ENCODE data around the gene DAB2IP. TPM values are rescaled to one million over a fixed set of nuclear protein-coding genes. Genes with fewer than 3 reads are reported as not detected.

The DAB2IP gene
- polyA plus RNA-seq, 1 donor from 2014 or later: 17.3 TPM

DNA sequence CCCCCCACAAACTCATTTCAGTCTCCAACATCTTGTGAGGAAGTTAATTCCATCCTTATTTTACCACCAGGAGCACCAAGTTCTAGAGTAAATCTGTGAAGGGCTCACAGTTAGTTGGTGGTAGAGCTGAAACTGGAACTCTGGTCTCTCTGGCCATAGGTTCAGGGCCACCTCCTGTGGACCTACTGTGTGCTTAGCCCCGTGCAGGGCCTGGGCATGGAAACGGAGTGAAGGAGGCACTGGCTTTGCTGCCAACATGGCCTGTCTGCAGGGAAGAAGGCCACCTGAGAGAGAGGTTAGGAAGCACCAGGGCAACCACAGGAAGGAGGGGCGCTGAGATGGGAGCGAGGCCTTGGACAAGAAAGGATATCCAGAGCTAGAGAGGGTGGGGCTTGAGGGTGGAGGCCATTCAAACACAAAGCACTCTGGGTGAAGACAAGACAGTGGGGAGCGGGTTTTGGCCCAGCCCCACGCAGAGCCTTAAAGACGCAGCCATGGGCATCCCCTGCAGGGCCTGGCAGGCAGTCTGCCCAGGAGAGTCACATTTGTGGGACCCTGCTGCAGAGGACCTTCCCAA is 16.0 kb upstream of the DAB2IP start:
- H3K9me2 ChIP-seq (ENCODE audit: insufficient read depth, low read length): no peaks in the 10 kb centered on the region
- no peaks in the 10 kb centered on the region for H3F3A ChIP-seq (ENCODE audit: insufficient read depth, low read length, poor library complexity, severe bottlenecking)
- TF ChIP-seq MXI1 (conservative IDR thresholded peaks at IDR 0.05; ENCODE audit: poor library complexity, severe bottlenecking) (no peak), REST (IDR thresholded peaks at IDR 0.05; ENCODE audit: borderline replicate concordance) (no peak), RAD21 (conservative IDR thresholded peaks at IDR 0.05) (peak; percentile 6), POLR2AphosphoS5 (IDR thresholded peaks at IDR 0.05) (no peak), EZH2 (IDR thresholded peaks at IDR 0.05; ENCODE audit: borderline replicate concordance, insufficient read depth, low read length, poor library complexity, severe bottlenecking) (no peak), EP300 (conservative IDR thresholded peaks at IDR 0.05; ENCODE audit: poor library complexity, severe bottlenecking) (no peak), SMC3 (conservative IDR thresholded peaks at IDR 0.05; ENCODE audit: poor library complexity) (no peak), TAF1 (IDR thresholded peaks at IDR 0.05; ENCODE audit: low read depth) (no peak), CTCF (IDR thresholded peaks at IDR 0.05; ENCODE audit: poor library complexity, severe bottlenecking) (peak; percentile 34)
- no peaks in the 10 kb centered on the region for H3K9me3 ChIP-seq (ENCODE audit: low read length)
- H3K27me3 ChIP-seq (ENCODE audit: insufficient read depth, low read depth, low read length): no peaks in the 10 kb centered on the region
- H3K36me3 ChIP-seq (ENCODE audit: insufficient read depth, low read length): no peaks in the 10 kb centered on the region
- H2AFZ ChIP-seq (ENCODE audit: low read depth, low read length): no peak overlapping the region
- no peaks in the 10 kb centered on the region for H4K20me1 ChIP-seq (ENCODE audit: insufficient read depth)
- H3K27ac ChIP-seq (ENCODE audit: low read length): no peak overlapping the region
- H3K4me3 ChIP-seq (ENCODE audit: low read length): no peak overlapping the region
- H3K4me2 ChIP-seq (ENCODE audit: low read length): no peak overlapping the region
- no peaks in the 10 kb centered on the region for H3K79me2 ChIP-seq (replicated peaks; ENCODE audit: insufficient read depth, low read length)
- no peak overlapping the region for H3K9ac ChIP-seq (ENCODE audit: low read length)

GRCh38 chr9:121636341-121636865 is 15.0 kb upstream of the DAB2IP start:
- H2AFZ ChIP-seq (ENCODE audit: low read depth, low read length): no peak overlapping the region
- no peaks in the 10 kb centered on the region for H3K27me3 ChIP-seq (ENCODE audit: insufficient read depth, low read depth, low read length)
- no peaks in the 10 kb centered on the region for H3K79me2 ChIP-seq (replicated peaks; ENCODE audit: insufficient read depth, low read length)
- no peaks in the 10 kb centered on the region for H4K20me1 ChIP-seq (ENCODE audit: insufficient read depth)
- H3K27ac ChIP-seq (ENCODE audit: low read length): no peak overlapping the region
- H3K36me3 ChIP-seq (ENCODE audit: insufficient read depth, low read length): no peaks in the 10 kb centered on the region
- TF ChIP-seq MXI1 (conservative IDR thresholded peaks at IDR 0.05; ENCODE audit: poor library complexity, severe bottlenecking) (no peak), RAD21 (conservative IDR thresholded peaks at IDR 0.05) (no peak), REST (IDR thresholded peaks at IDR 0.05; ENCODE audit: borderline replicate concordance) (no peak), SMC3 (conservative IDR thresholded peaks at IDR 0.05; ENCODE audit: poor library complexity) (no peak), POLR2AphosphoS5 (IDR thresholded peaks at IDR 0.05) (no peak)
- H3K9ac ChIP-seq (ENCODE audit: low read length): no peak overlapping the region
- no peaks in the 10 kb centered on the region for H3F3A ChIP-seq (ENCODE audit: insufficient read depth, low read length, poor library complexity, severe bottlenecking)
- H3K4me3 ChIP-seq (ENCODE audit: low read length): no peak overlapping the region
- H3K9me3 ChIP-seq (ENCODE audit: low read length): no peaks in the 10 kb centered on the region
- no peaks in the 10 kb centered on the region for H3K9me2 ChIP-seq (ENCODE audit: insufficient read depth, low read length)
- no peak overlapping the region for H3K4me2 ChIP-seq (ENCODE audit: low read length)

Data from neural cell (in vitro differentiated cells).